A549 (cell line): ENCODE measurements around the gene FRAT2.

ENCODE experiments used
- EP300 ChIP-seq, 2 experiments: fragments of >200 bp; sonication (Bioruptor Twin); formaldehyde crosslinking; IDR thresholded peaks; 2 replicates in 1 of 2; 3 replicates in 1 of 2; pipeline ENCODE4 v1.6.1; 2016 to 2017
- ESRRA ChIP-seq: fragments of 150-350 bp; IDR thresholded peaks from 2 replicates; pipeline ENCODE4 v1.6.1; 2014; ENCODE audit warnings: mild to moderate bottlenecking, low read length, borderline replicate concordance
- MAZ ChIP-seq: fragments of 150-350 bp; IDR thresholded peaks from 2 replicates; pipeline ENCODE4 v1.6.1; 2014; ENCODE audit warnings: antibody characterized with exemption, low read depth, low read length, borderline replicate concordance
- POLR2A ChIP-seq: IDR thresholded peaks from 2 replicates; pipeline ENCODE4 v1.6.1; 2012; ENCODE audit warnings: mild to moderate bottlenecking, low read length
- SMC3 ChIP-seq: fragments of >200 bp; sonication (Bioruptor Twin); formaldehyde crosslinking; IDR thresholded peaks from 3 replicates; pipeline ENCODE4 v1.6.1; 2018; ENCODE audit warnings: inconsistent platforms
- TF ChIP-seq, protein P1 (sequence below): fragments of >200 bp; sonication (Bioruptor Twin); formaldehyde crosslinking; IDR thresholded peaks from 3 replicates; pipeline ENCODE4 v1.5.1; 2016
- TF ChIP-seq, protein P2 (sequence below): IDR thresholded peaks from 2 replicates; pipeline ENCODE4 v1.6.1; 2012
- TF ChIP-seq, protein P3 (sequence below): fragments of 150-350 bp; IDR thresholded peaks from 2 replicates; pipeline ENCODE4 v1.6.1; 2014; ENCODE audit warnings: low read depth, mild to moderate bottlenecking, low read length
- TF ChIP-seq, protein P4 (sequence below): IDR thresholded peaks from 2 replicates; pipeline ENCODE4 v1.6.1; 2012; ENCODE audit warnings: low read depth, borderline replicate concordance

DNA sequence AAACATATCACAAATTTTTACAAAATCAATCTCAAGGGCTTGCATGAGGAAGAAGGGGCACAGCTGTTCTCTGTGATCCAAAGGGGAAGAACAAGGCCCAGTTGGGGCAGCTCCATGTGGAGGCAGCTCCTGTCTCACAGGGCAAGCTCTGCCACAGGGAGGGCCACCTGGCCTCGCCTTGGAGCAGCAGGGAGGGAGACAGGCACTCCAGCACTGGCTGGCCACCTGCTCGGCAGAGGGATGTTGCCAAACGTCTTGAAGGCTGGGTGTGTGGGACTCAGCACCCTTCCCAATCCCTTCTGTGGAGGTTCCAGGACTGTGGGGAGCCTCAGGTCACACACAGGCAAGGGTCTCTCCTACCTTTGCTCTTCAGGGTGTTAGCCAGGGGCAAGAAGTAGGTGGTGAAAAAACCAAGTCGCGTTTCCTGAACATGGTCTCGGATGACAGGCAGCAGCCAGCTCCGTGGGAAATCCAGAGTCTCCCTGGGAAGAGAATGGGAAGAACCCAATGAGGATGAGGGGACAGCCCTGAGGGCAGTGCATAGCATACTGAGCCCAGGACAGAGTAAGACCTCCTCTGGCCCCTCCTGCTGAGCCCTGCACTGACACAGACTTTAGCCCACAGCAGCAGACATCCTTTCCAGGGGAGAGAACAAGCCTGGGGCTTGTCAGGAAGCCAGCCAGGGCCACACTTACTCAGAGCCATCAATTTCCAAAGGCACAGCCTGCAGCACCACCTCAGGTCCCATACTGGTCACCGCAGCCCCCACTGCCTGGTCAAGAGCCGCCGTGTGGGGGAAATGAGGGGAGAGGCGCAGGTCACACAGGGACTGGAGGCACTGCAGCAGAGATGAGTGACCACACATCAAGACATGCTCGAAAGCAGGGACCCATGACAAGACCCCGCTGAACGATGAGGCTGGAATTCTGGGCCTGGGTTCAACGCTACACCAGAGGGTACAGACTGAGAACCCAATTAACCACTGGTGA is 44.7 kb upstream of the FRAT2 start:
- TF ChIP-seq, protein P1, sequence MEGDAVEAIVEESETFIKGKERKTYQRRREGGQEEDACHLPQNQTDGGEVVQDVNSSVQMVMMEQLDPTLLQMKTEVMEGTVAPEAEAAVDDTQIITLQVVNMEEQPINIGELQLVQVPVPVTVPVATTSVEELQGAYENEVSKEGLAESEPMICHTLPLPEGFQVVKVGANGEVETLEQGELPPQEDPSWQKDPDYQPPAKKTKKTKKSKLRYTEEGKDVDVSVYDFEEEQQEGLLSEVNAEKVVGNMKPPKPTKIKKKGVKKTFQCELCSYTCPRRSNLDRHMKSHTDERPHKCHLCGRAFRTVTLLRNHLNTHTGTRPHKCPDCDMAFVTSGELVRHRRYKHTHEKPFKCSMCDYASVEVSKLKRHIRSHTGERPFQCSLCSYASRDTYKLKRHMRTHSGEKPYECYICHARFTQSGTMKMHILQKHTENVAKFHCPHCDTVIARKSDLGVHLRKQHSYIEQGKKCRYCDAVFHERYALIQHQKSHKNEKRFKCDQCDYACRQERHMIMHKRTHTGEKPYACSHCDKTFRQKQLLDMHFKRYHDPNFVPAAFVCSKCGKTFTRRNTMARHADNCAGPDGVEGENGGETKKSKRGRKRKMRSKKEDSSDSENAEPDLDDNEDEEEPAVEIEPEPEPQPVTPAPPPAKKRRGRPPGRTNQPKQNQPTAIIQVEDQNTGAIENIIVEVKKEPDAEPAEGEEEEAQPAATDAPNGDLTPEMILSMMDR = no peak
- TF ChIP-seq MAZ = no peak
- TF ChIP-seq, protein P2, sequence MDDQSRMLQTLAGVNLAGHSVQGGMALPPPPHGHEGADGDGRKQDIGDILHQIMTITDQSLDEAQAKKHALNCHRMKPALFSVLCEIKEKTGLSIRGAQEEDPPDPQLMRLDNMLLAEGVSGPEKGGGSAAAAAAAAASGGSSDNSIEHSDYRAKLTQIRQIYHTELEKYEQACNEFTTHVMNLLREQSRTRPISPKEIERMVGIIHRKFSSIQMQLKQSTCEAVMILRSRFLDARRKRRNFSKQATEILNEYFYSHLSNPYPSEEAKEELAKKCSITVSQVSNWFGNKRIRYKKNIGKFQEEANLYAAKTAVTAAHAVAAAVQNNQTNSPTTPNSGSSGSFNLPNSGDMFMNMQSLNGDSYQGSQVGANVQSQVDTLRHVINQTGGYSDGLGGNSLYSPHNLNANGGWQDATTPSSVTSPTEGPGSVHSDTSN = no peak
- TF ChIP-seq, protein P3, sequence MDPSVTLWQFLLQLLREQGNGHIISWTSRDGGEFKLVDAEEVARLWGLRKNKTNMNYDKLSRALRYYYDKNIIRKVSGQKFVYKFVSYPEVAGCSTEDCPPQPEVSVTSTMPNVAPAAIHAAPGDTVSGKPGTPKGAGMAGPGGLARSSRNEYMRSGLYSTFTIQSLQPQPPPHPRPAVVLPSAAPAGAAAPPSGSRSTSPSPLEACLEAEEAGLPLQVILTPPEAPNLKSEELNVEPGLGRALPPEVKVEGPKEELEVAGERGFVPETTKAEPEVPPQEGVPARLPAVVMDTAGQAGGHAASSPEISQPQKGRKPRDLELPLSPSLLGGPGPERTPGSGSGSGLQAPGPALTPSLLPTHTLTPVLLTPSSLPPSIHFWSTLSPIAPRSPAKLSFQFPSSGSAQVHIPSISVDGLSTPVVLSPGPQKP = no peak
- no peak for TF ChIP-seq SMC3
- no peak for TF ChIP-seq POLR2A
- TF ChIP-seq, protein P4, sequence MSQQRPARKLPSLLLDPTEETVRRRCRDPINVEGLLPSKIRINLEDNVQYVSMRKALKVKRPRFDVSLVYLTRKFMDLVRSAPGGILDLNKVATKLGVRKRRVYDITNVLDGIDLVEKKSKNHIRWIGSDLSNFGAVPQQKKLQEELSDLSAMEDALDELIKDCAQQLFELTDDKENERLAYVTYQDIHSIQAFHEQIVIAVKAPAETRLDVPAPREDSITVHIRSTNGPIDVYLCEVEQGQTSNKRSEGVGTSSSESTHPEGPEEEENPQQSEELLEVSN = no peak
- TF ChIP-seq ESRRA = no peak
- no peak for TF ChIP-seq EP300 (IDR thresholded peaks at IDR 0.05)
